Skeletal muscle tissue (tissue), 4 donors: ENCODE data around the gene SH3GLB1. TPM values are rescaled to one million over a fixed set of nuclear protein-coding genes. Genes with fewer than 3 reads are reported as not detected.

Source experiments
- H3K27ac ChIP-seq: one replicate; pipeline ENCODE4 v1.7.0; 2013; ENCODE audit warnings: mild to moderate bottlenecking, low read depth, low read length, inconsistent platforms
- H3K27me3 ChIP-seq, 3 donors: one replicate each; pipeline ENCODE4 v1.7.0; 2013; ENCODE audit warnings: low read length in 3 of 3; ENCODE audit not compliant: control insufficient read depth in 3 of 3, insufficient read depth in 3 of 3
- H3K36me3 ChIP-seq, 3 donors: one replicate each; pipeline ENCODE4 v1.7.0; 2013; ENCODE audit warnings: low read length in 3 of 3; ENCODE audit not compliant: control insufficient read depth in 3 of 3, insufficient read depth in 3 of 3
- H3K4me1 ChIP-seq, 3 donors: one replicate each; pipeline ENCODE4 v1.7.0; 2013; ENCODE audit warnings: low read length in 3 of 3, mild to moderate bottlenecking in 3 of 3; ENCODE audit not compliant: control insufficient read depth in 3 of 3, insufficient read depth in 3 of 3
- H3K4me3 ChIP-seq, 3 donors: one replicate each; pipeline ENCODE4 v1.7.0; 2013; ENCODE audit warnings: low read length in 3 of 3
- H3K9ac ChIP-seq, 3 donors: one replicate each; pipeline ENCODE4 v1.7.0; 2013; ENCODE audit warnings: low read length in 3 of 3, mild to moderate bottlenecking in 3 of 3, moderate library complexity in 2 of 3, low read depth in 1 of 3
- H3K9me3 ChIP-seq, 3 donors: one replicate each; pipeline ENCODE4 v1.7.0; 2013; ENCODE audit warnings: low read length in 3 of 3; ENCODE audit not compliant: control insufficient read depth in 3 of 3
- total RNA-seq: library from RNA; depleted of rRNA; stranded (reverse); fragments of >200 nt; gene quantifications from one replicate; pipeline ENCODE4 v1.2.3, GENCODE V29; 2014
- donor health status: Osteomylitis.

The SH3GLB1 gene
- total RNA-seq, 1 donor from 2014 or later: 57.9 TPM

DNA sequence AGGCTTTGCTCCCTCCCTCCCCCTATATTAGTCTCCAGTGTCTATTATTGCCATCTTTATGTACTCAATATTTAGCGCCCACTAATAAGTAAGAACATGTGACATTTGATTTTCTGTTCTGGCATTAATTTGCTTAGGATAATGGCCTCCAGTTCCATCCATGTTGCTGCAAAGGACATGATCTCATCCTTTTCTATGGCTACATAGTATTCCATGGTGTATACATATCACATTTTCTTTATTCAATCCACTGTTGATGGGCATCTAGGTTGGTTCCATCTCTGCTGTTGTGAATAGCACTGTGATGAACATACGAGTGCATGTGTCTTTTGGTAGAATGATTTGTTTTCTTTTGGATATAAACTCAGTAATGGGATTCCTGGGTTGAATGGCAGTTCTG lies 61.3 kb downstream of the SH3GLB1 start:
- Histone ChIP-seq H3K27ac (no peak overlapping the region), H3K9ac (no peak overlapping the region), H3K36me3 (no peaks in the 10 kb centered on the region), H3K27me3 (no peaks in the 10 kb centered on the region), H3K4me1 (no peaks in the 10 kb centered on the region), H3K4me3 (no peak overlapping the region), H3K9me3 (peaks cover 0 to 4% (median 0%) of the 10 kb centered on the region in 3 donors)

DNA sequence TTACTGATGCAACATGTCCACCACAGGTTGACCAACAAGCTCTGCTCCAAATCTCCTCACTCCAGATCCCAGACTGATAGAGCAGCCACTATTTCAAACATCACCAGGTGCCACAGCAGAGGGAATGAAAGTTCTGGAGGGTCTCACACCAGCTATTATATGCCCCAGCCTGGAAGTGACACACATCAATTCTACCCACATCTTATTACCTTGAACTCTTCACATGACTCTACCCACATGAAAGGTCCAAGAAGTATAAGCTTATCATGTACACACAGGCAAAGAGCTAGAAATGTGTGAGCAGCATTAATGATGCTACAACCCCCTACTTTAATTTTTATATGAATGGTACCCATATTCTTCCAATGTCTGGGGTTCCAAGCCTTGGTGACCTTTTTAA lies 64.2 kb downstream of the SH3GLB1 start:
- Histone ChIP-seq H3K4me1 (peaks cover 0 to 9% (median 3%) of the 10 kb centered on the region in 3 donors), H3K27me3 (no peaks in the 10 kb centered on the region), H3K27ac (no peak overlapping the region), H3K36me3 (no peaks in the 10 kb centered on the region), H3K9ac (no peak overlapping the region), H3K4me3 (no peak overlapping the region), H3K9me3 (peaks cover 0 to 4% (median 0%) of the 10 kb centered on the region in 3 donors)

GRCh38 chr1:86769065-86769464 lies 64.7 kb downstream of the SH3GLB1 start:
- Histone ChIP-seq H3K4me3 (no peak overlapping the region), H3K9me3 (peaks cover 0 to 4% (median 0%) of the 10 kb centered on the region in 3 donors), H3K9ac (no peak overlapping the region), H3K27ac (no peak overlapping the region), H3K4me1 (peaks cover 2 to 12% (median 7%) of the 10 kb centered on the region in 3 donors), H3K36me3 (no peaks in the 10 kb centered on the region), H3K27me3 (no peaks in the 10 kb centered on the region)

DNA sequence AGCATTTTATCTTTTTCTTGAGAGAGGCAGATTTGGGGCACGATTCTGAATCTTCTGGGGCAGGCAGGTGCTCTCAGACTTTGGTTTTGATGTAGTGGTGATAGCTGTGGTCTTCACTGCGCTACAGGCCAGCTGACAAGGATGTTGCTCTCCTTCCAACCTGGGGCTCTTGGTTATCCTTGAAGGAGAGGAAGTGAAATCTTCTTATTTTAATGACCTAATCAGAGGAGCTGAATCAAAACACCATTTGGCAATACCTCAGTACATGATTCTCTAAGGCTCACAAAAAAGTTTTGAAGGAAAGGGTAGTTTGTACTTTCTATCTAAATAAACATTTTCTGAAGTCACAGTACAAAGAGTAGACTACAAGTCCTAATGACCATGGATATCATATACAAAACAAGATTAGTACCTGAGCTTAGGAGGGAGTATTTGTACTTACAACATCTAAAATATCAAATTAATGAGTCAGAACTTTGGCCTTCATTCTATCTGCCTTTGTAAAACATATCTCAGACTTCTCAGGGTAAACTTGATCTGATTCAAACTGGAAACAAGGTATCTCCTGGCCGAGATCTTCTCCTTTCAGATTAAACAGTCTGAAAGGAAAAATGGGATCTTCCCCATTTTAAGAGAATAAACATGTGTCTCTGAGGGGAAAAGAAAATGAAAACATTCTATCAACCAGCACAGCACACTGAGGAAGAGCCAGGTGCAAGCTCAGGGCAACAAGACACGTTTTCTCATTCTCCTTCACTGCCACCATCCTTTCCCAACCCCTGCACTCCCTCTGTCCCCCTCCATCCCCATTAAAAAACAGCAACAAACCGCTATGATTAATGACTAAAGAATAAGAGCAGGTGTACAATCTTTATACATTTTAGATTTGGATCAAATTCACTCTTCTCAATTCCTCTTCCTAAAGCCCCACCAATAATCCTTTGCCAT lies 69.2 kb downstream of the SH3GLB1 start:
- H3K9ac ChIP-seq: peak overlapping the region; percentile 51 to 63 (median 54)
- H3K36me3 ChIP-seq: no peaks in the 10 kb centered on the region
- H3K9me3 ChIP-seq: no peaks in the 10 kb centered on the region
- H3K4me1 ChIP-seq: peaks cover 6 to 32% (median 9%) of the 10 kb centered on the region in 3 donors
- peak overlapping the region in 2 of 3 donors; percentile 33 to 44 for H3K4me3 ChIP-seq
- H3K27ac ChIP-seq: peak overlapping the region; percentile 83
- H3K27me3 ChIP-seq: no peaks in the 10 kb centered on the region

GRCh38 chr1:86774305-86775295 lies 70.2 kb downstream of the SH3GLB1 start:
- Histone ChIP-seq H3K4me3 (peak overlapping the region in 1 of 3 donors; percentile 33), H3K27ac (peak overlapping the region; percentile 83), H3K36me3 (no peaks in the 10 kb centered on the region), H3K9me3 (no peaks in the 10 kb centered on the region), H3K27me3 (no peaks in the 10 kb centered on the region), H3K4me1 (peaks cover 6 to 38% (median 9%) of the 10 kb centered on the region in 3 donors), H3K9ac (peak overlapping the region; percentile 51 to 63 (median 54))

DNA sequence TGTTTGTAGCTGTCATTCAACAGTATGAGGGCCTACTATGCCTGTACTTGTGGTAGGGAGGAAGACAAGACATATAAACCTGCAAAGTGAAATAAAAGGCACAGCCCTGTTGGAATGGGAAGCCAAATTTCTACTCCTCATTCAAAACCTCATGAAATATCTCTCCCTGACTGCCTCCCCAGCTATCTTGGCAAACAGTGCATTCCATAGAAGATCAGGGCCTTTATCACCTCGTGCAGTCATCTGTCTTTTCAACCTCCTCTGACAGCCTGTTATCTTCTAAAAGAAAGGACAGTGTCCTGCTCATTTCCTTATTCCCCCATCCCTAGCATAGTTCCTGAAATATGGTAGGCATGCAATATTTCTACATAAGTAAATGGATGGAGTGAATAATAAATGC lies 71.0 kb downstream of the SH3GLB1 start:
- H3K4me1 ChIP-seq: peaks cover 6 to 38% (median 9%) of the 10 kb centered on the region in 3 donors
- H3K4me3 ChIP-seq: no peak overlapping the region
- no peak overlapping the region for H3K9ac ChIP-seq
- peak overlapping the region; percentile 83 for H3K27ac ChIP-seq
- H3K9me3 ChIP-seq: no peaks in the 10 kb centered on the region
- no peaks in the 10 kb centered on the region for H3K27me3 ChIP-seq
- H3K36me3 ChIP-seq: no peaks in the 10 kb centered on the region

- Histone ChIP-seq H3K27ac (no peak overlapping the region), H3K9ac (no peak overlapping the region), H3K4me3 (no peak overlapping the region), H3K9me3 (no peaks in the 10 kb centered on the region), H3K36me3 (no peaks in the 10 kb centered on the region), H3K27me3 (no peaks in the 10 kb centered on the region), H3K4me1 (peaks cover 6 to 38% (median 11%) of the 10 kb centered on the region in 3 donors)
Observed at GRCh38 chr1:86776108-86776507, 71.7 kb downstream of the SH3GLB1 start.

DNA sequence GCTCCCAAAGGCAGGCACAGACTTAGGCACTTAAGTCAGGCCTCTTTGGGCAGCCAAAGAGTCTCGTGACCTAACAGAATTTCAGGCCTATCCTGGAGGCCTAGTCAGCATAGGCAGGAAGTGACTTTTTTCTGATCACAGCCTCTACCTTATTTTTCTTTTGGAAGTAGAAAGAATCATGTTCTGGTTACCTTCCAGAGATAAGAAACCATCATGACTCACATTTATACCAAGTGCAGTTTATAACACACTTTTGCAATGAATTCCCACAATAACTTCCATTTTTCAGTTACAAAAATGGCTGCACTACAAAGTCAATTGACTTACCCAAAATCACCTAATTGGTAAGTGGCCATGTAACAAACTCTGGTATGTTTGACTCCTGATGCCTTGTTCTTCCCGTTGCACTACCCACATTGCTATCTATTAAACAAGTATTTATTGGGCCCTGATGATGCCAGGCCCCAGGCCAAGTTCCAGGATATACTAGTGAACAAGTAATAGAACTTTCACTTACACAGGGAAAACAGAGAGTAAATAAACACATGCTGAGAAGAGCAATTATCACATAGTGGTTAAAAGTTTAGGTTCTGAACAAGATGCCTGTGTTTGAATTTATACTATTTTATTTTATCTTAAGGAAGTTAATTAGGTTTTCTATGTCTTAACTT lies 74.3 kb downstream of the SH3GLB1 start:
- no peaks in the 10 kb centered on the region for H3K27me3 ChIP-seq
- H3K4me1 ChIP-seq: peaks cover 6 to 29% (median 7%) of the 10 kb centered on the region in 3 donors
- no peak overlapping the region for H3K9ac ChIP-seq
- H3K27ac ChIP-seq: no peak overlapping the region
- H3K4me3 ChIP-seq: no peak overlapping the region
- H3K9me3 ChIP-seq: no peaks in the 10 kb centered on the region
- no peaks in the 10 kb centered on the region for H3K36me3 ChIP-seq
